Nephron progenitor cell (in vitro differentiated cells): ENCODE measurements around the gene LYPLAL1.

Experiments used
- DNase-seq: peaks from one replicate; pipeline ENCODE4 v3.0.0; 2021
- H3K27ac Mint-ChIP-seq: 2 replicates; pipeline ENCODE4 v1.8.0; 2021; ENCODE audit warnings: mild to moderate bottlenecking, moderate library complexity, mixed read lengths
- H3K27me3 Mint-ChIP-seq: 2 replicates; pipeline ENCODE4 v1.8.0; 2021; ENCODE audit warnings: mild to moderate bottlenecking, low read depth, mixed read lengths; ENCODE audit not compliant: poor library complexity
- H3K36me3 Mint-ChIP-seq: 2 replicates; pipeline ENCODE4 v1.8.0; 2021; ENCODE audit warnings: low read depth, mixed read lengths
- H3K4me1 Mint-ChIP-seq: 2 replicates; pipeline ENCODE4 v1.8.0; 2021; ENCODE audit warnings: mixed read lengths
- H3K4me3 Mint-ChIP-seq: 2 replicates; pipeline ENCODE4 v1.8.0; 2021; ENCODE audit warnings: mild to moderate bottlenecking, moderate library complexity, mixed read lengths
- H3K9me3 Mint-ChIP-seq: 2 replicates; pipeline ENCODE4 v1.8.0; 2021; ENCODE audit warnings: mild to moderate bottlenecking, moderate library complexity, mixed read lengths
- TF ChIP-seq, protein P1 (sequence below): fragments of 200-600 bp; sonication (generic); IDR thresholded peaks from 2 replicates; pipeline ENCODE4 v1.5.0; 2021; ENCODE audit warnings: antibody characterized with exemption

LYPLAL1 gene

DNA sequence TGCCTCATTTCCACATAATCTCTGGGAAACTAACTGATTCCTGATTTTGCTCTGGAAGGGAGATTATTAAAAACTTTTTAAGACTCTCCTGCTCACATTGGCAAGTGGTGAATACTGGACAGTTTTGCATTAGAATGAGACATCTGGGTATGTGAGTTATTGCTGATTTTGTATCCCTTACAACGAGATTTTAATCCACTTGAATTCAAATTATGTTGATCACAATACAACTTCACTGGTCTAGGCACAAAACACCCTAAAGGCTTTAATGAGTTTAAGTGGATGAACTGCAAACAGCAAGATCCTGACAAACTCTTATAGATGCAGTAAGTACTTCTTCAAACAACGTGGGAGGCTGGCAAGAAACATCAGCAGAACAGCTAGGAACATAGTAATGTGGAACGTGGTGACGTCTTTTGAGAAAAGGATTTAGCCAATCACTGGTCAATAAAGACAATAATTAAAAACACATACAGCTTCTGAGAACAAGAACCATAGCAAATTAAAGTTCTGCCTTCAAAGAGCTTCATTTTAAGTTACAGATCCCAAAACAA is 10.2 kb upstream of the LYPLAL1 start:
- no peak overlapping the region for H3K27ac Mint-ChIP-seq
- H3K9me3 Mint-ChIP-seq, result no peaks in the 10 kb centered on the region
- H3K4me1 Mint-ChIP-seq, result peaks cover 26% of the 10 kb centered on the region
- TF ChIP-seq, protein P1, sequence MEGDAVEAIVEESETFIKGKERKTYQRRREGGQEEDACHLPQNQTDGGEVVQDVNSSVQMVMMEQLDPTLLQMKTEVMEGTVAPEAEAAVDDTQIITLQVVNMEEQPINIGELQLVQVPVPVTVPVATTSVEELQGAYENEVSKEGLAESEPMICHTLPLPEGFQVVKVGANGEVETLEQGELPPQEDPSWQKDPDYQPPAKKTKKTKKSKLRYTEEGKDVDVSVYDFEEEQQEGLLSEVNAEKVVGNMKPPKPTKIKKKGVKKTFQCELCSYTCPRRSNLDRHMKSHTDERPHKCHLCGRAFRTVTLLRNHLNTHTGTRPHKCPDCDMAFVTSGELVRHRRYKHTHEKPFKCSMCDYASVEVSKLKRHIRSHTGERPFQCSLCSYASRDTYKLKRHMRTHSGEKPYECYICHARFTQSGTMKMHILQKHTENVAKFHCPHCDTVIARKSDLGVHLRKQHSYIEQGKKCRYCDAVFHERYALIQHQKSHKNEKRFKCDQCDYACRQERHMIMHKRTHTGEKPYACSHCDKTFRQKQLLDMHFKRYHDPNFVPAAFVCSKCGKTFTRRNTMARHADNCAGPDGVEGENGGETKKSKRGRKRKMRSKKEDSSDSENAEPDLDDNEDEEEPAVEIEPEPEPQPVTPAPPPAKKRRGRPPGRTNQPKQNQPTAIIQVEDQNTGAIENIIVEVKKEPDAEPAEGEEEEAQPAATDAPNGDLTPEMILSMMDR, result no peak
- no peaks in the 10 kb centered on the region for H3K27me3 Mint-ChIP-seq
- H3K36me3 Mint-ChIP-seq, result no peaks in the 10 kb centered on the region
- H3K4me3 Mint-ChIP-seq, result no peak overlapping the region
- no peak for DNase-seq

DNA sequence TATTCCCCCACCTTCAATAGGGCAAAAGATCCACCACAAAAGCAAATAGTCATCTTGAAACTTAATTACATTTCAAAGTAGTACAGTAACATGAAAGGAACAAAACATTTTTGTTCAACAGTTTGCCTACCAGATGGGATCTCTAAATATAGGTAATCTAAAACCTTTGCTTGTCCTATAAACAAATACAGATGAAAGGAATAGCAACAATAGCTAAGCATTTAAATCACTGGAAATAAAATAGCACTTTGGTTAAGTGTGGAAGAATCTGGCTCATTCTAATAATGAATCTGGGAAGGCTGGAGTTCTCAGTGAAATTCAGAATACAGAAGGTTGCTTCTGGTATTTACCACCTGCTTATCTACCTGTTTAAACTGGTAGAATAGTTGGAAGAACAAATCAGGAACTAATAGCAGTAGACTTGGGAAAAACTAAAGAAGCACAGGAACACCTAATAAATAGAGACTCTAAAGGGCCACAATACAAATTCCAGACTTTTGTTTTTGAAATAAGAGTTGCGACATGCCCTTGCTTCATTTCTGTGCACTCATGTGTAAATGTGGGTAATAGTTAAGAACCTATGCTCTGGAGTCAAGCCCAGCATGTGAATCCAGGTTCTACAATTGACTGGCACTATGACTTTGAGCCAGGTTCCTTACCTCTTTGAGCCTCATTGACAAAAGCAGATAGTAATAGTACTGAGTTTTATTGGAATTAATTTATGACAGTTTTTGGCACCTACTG is 2.3 kb upstream of the LYPLAL1 start:
- Mint-ChIP-seq H3K36me3 (peaks cover 2% of the 10 kb centered on the region), H3K4me3 (no peak overlapping the region), H3K4me1 (peaks cover 28% of the 10 kb centered on the region), H3K27me3 (no peaks in the 10 kb centered on the region), H3K27ac (no peak overlapping the region), H3K9me3 (peaks cover 4% of the 10 kb centered on the region)
- DNase-seq, result no peak
- TF ChIP-seq, protein P1, result no peak

DNA sequence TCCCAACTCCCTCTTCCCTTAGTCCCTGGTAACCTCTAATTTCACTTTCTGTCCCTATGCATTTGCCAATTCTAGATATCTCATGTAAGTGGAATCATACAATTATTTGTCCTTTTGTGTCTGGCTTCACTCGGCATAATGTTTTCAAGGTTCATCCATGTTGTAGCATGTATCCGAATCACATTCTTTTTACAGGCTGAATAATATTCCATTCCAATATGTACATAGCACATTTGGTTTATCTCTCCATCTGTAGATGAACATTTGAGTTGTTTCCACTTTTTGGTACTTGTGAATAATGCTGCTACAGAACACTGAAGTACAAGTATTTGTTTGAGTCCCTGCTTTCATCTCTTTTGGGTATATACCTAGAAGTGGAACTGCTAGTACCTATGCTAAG is 857 bp upstream of the LYPLAL1 start:
- H3K27me3 Mint-ChIP-seq, result no peaks in the 10 kb centered on the region
- peak overlapping the region; percentile 92 for H3K4me3 Mint-ChIP-seq
- peaks cover 4% of the 10 kb centered on the region for H3K9me3 Mint-ChIP-seq
- DNase-seq, result no peak
- peaks cover 11% of the 10 kb centered on the region for H3K36me3 Mint-ChIP-seq
- H3K27ac Mint-ChIP-seq, result no peak overlapping the region
- TF ChIP-seq, protein P1, result no peak
- H3K4me1 Mint-ChIP-seq, result peaks cover 24% of the 10 kb centered on the region

DNA sequence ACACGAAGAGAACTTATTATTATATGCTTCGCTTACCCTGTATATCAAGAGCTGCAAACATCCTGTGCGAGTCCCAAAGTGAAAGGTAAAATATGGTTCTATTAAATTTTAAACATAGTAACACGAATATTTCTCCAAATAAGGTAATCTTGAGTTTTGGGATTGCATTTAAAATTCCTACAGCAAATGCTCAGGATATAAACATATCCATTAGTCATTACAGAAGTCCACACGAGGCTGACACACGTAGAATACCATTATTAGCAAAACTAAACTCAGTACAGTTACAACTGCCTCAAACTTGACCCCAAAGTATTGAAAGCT is 282 bp upstream of the LYPLAL1 start:
- no peaks in the 10 kb centered on the region for H3K27me3 Mint-ChIP-seq
- H3K36me3 Mint-ChIP-seq, result peaks cover 11% of the 10 kb centered on the region
- H3K9me3 Mint-ChIP-seq, result peaks cover 4% of the 10 kb centered on the region
- peaks cover 24% of the 10 kb centered on the region for H3K4me1 Mint-ChIP-seq
- DNase-seq, result no peak
- TF ChIP-seq, protein P1, result no peak
- H3K27ac Mint-ChIP-seq, result no peak overlapping the region
- H3K4me3 Mint-ChIP-seq, result peak overlapping the region; percentile 92

DNA sequence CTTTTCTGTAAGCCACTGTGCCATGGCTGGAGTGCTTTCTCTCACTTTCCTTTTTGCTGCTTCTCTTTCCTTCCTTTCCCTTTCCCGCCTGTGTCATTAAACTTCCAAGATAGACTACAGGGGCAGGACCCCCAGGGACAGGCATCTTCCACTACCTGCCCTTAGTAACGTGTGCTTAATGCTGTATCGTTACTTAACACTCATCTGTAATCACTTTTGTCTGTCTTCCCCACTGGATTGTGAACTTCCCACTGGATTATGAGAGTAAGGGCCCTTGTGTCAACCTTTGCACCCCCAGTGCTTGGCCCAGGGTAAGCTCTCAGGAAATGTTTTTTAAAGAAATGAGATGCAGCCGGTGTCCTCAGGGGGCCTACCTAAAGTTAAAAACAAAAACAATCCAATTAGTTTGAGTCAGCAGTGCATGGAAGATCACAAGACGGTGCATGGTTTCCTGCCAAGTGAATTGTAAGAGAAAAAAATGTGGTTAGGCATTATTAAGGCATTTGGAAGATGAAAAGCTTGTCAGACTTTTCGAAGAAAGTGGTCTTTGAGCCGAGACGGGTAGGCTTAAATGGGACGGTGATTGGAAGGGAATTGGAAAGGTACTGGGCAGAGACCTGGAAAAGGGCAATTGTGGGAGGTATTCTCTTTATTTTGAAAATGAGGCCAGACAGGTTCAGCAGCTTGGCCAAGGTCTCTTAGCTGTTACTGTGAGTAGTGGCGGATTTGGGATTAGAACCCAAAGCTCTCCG is 958 bp downstream of the LYPLAL1 start:
- Mint-ChIP-seq H3K4me3 (peak overlapping the region; percentile 92), H3K27ac (peak overlapping the region; percentile 20), H3K9me3 (peaks cover 4% of the 10 kb centered on the region), H3K4me1 (peaks cover 24% of the 10 kb centered on the region), H3K27me3 (no peaks in the 10 kb centered on the region), H3K36me3 (peaks cover 17% of the 10 kb centered on the region)
- DNase-seq, result peak; percentile 6
- TF ChIP-seq, protein P1, result no peak
